Urothelium cell line (cell line): Measurements from ENCODE around the gene B9D2.

Source experiments
- DNase-seq: peaks from one replicate; pipeline ENCODE4 v3.0.0; 2011; ENCODE audit warnings: low spot score, mixed read lengths
- FAIRE-seq: peaks from 2 replicates; lab custom pipeline; 2011; peaks lifted over from hg19 to GRCh38; lab: Jason Lieb, UNC

The B9D2 gene

DNA sequence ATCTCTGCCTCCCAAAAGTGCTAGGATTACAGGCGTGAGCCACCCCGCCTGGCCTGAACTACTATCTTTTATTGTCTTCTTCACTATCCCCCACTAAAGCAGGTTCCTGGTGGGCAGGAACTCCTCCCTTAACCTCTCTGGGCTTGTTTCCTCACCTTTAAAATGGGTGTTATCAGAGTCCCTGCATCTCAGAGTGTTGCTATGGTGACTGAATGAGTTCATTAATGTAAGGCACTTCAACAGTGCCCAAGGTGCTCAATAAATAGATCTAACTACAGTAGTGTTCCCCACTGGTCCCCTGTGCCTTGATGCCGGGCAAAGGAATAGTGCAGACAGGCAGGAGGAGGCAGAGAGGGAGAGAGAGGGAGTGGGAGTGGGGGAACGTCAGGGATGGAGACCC lies 33.5 kb downstream of the B9D2 start:
- DNase-seq (no peak), FAIRE-seq (no peak)

GRCh38 chr19:41328842-41329225 lies 35.1 kb downstream of the B9D2 start:
- DNase-seq (no peak), FAIRE-seq (no peak)

- DNase-seq (no peak), FAIRE-seq (no peak)
Observed at GRCh38 chr19:41328157-41328841, 35.6 kb downstream of the B9D2 start.

GRCh38 chr19:41327576-41328156 lies 36.3 kb downstream of the B9D2 start:
- DNase-seq = peak; percentile 87
- FAIRE-seq = peak; percentile 95

GRCh38 chr19:41327076-41327575 lies 36.8 kb downstream of the B9D2 start:
- FAIRE-seq = no peak
- DNase-seq = no peak

- FAIRE-seq = no peak
- no peak for DNase-seq
Observed at GRCh38 chr19:41325947-41326706, 37.8 kb downstream of the B9D2 start.

DNA sequence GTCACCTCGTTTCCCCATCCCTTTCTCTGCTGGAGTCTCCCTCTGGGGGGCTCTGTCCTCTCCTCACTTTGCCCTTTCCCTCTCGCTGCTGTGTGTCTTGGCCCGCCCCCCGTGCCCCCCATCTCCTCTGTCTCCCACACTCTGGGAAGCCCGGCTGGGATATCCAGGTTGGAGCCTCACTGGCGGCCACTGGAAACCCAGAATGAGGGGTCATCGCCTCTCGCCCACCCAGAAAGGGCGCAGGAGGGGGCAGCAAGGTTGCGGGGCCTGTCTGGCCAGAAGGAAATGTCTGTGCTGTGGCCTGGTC lies 38.4 kb downstream of the B9D2 start:
- FAIRE-seq (no peak), DNase-seq (no peak)

DNA sequence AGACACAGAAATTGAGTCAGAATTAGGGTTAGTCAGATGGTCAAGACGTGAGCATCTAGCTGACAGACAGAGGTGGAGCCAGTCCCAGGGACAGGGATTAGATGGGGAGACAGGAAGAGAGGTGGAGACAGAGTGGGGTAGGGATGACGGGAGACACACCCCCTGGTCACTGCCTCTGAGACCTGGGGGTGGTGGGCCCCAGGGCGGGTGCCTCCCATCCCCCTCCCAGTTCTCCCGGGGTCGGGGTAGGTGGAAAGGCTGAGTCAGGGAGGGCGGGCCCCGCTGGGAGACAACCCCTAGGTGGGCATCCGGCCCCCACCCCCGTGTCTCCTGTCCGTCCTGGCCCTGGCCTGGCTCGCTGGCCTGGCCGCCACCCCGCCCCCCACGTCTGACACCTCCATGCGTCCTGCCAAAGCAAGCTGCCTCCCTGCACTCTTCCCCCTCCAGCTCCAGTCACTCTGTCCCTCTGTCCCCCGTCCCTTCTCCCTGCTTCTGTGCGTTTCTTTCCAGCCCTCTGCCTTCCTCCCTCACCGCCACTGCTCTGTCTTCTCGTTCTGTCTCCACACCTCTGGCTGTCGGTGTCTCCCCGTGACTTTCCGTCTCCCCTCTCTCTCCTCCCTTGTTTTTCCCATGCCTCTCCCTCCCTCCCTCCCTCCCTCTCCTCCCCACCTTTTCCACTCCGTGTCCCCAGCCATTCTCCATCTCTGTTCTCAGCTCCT lies 38.9 kb downstream of the B9D2 start:
- DNase-seq (peak; percentile 65), FAIRE-seq (no peak)

GRCh38 chr19:41324231-41324702 lies 39.7 kb downstream of the B9D2 start:
- FAIRE-seq = peak; percentile 5
- DNase-seq = no peak

DNA sequence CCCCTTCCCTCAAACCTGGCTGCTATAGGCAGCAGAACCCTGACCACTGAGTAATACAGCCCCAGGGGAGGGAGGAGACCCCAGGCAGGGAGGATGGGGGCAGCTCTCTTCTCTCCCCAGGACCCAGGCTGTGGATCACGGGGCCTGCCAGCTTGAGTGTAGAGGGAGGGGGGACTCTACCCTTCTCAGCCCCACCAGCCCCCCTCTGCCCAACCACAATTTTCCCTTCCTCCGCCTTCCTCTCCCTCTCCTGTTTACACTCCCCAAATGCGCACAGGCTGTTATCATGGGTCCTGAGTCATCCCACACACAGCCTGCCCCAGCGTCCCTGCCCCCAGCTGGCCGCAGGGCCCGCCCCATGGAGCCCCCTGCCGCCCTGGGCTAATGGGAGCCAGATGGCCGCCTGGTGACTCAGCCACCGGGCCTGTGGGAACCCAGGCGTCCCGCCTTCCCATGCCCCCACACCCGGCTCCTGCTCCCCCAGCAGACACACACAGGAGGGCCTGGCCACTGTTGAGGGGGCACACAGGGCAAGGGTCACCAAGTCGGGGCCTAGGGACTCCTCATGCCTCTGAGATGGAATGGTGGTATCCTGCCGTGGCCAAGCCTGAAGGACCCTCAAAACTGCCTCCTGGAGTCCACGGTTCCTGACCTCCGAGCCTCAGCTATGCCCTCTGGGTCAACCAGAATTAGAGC lies 40.4 kb downstream of the B9D2 start:
- FAIRE-seq = peak; percentile 94
- peak; percentile 90 for DNase-seq

DNA sequence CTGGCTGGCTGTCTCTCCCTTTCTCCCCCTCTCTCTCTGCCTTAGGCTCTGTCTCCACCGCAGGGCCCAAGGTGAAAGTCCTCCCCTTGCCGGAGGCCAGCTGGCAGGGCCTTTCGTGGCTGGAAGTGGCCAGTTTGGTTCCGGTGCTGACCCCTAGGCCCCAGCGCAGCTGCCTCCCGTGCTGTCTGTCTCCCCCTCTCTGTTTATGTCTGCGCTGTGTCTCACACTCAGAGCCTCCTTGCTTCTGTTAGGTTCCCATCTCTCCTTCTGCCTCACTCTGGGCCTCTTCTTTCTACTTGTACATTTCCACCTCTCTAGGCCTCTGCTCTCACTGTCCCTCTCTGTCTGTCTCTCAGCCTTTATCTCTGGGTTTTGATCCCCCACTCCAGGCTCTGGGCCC lies 40.9 kb downstream of the B9D2 start:
- FAIRE-seq (no peak), DNase-seq (no peak)

- DNase-seq (no peak), FAIRE-seq (peak; percentile 63)
Observed at GRCh38 chr19:41322451-41322850, 41.5 kb downstream of the B9D2 start.

DNA sequence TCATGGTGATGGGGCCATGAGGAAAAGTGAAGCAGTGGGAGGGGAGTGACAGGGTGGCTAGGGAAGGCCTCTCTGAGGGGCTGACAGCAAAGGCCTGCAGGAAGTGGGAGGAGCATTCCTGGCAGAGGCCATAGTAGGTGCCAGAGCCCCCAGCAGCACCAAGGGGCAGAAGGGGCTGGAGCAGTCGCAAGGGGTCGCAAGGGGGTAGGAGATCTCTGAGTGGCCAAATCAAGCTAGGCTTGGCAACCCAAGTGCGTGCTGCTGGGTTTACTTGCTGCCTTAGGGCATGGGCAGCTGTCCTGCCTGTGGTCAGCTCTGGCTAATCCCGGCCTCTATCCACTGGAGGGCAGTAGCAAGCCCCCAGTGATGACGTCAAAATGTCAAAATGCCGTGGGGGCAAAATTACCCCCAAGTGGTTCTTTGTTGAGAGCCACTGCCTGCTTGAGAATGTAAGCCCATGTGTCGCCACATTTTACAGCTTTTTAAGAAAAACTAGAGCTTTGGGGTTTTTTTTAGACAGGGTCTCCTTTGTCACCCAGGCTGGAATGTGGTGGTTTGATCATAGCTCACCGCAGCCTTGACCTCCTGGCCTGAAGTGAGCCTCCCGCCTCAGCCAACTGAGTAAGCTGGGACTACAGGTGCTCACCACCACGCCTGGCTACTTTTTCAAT lies 42.2 kb downstream of the B9D2 start:
- FAIRE-seq (peak; percentile 81), DNase-seq (peak; percentile 76)

GRCh38 chr19:41321204-41321599 lies 42.7 kb downstream of the B9D2 start:
- DNase-seq (no peak), FAIRE-seq (no peak)

- no peak for FAIRE-seq
- DNase-seq = no peak
Observed at GRCh38 chr19:41320568-41320967, 43.4 kb downstream of the B9D2 start.

- DNase-seq (no peak), FAIRE-seq (no peak)
Observed at GRCh38 chr19:41320185-41320518, 43.8 kb downstream of the B9D2 start.

DNA sequence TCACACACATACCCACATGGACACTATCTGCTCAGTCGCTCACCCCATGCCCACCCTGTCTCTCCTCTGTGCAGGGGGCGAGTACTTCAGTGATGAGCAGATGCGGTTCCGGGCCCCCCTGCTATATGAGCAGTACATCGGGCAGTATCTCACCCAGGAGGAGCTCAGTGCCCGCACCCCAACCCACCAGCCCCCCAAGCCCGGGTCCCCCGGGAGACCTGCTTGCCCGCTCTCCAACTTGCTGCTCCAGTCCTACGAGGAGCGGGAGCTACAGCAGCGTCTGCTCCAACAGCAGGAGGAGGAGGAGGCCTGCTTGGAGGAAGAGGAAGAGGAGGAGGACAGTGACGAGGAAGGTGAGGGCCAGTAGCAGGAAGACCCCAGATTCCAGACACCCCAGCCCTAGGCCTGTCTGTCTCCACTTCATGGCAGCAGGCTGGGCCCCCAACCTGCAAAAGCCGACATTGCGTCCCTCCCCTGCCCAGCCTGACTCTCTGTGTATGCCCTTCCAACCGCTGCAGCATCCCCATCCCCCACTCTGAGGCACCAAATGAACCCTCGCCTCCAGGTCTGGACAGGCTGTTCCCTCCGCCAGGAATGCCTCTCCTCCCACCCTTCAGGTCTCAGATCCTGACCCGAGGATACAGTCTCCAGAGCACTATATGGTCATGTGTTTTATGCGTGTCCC lies 44.3 kb downstream of the B9D2 start:
- no peak for DNase-seq
- no peak for FAIRE-seq

DNA sequence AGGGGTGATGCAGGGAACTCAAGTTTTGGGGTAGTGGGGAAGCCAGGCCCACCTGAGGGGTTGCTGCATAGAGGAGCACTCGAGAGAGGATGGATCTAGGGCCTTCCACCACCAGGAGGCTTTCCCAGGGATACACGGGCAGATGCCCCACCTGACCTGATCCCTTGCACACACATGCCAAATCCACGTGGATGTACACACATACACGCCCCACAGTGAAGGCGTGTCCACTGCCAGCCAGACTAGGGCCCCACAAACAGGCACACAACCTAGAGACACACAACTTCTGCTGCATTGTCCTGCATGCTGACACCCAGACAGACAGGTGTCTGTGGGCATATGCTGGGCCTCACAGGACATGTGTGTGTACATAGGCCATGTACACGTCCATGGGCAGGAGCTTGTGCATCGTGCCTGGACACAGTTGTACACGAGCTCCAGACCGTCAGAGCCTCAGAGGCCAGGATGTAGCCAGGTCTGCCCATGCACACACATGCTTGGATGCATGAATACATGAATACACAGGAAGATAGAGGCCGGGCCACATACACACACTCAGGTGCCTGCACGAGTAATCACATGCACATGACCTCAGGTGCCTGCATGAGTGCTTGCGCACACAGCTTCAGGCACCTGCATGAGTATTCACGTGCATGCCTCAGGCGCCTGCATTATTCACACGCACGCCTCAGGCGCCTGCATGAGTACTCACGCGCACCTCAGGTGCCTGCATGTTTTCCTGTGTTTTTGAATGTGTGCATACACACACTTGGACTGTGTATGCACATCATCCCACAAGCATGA lies 45.1 kb downstream of the B9D2 start:
- no peak for DNase-seq
- FAIRE-seq = peak; percentile 53
